ENCODE results near the gene CP. TPM values are rescaled to one million over a fixed set of nuclear protein-coding genes. Genes with fewer than 3 reads are reported as not detected.
A peak's percentile ranks its signal among the peaks of the same experiment; 100 is the strongest.

The CP gene
- total RNA-seq, 2 experiments from 2014 or later = not detected

DNA sequence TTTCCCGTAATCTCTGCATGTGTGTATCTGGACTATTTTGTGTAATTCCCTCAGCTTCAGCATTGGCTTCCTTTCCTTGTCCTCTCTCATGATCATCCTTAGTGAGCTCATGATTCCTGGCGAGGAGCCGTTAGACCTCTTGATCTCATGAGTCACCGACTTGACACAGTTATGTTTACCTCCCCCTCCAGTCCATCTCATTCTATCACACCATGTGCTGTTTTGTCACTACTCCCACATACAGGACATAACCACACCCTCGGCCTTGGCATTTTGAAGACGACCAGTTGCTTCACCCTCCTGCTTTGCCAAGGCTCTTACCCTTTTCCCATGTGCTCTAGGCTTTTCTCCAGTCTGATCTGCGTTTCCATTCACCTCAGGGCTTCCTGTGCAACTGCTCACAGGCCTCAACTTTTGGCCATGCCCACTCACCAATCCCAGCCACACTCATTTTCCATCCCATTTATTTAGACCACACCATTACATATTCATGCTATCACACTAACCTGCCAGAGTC is 41.5 kb downstream of the CP start:
- ChIA-PET POLR2A (interaction anchor here (0.9 kb wide), 1 partner anchor 58 kb away, joined by 3 read pairs; no protein-coding TSS in a partner anchor), CTCF (no interaction called here)
- TF ChIP-seq CTCF (IDR thresholded peaks at IDR 0.05) = no peak
- DNase-seq = no peak
- Mint-ChIP-seq H3K36me3 (ENCODE audit: low read depth) (peaks cover 2% of the 10 kb centered on the region), H3K4me3 (no peak overlapping the region), H3K9me3 (no peaks in the 10 kb centered on the region), H3K27ac (no peak overlapping the region), H3K27me3 (no peaks in the 10 kb centered on the region), H3K4me1 (ENCODE audit: low read depth) (peaks cover 3% of the 10 kb centered on the region)
- intact Hi-C loops (cut with micrococcal nuclease) = loop anchor here (5.0 kb wide), 1 partner anchor 48 kb away; no protein-coding TSS in a partner anchor
- no peak for ATAC-seq

DNA sequence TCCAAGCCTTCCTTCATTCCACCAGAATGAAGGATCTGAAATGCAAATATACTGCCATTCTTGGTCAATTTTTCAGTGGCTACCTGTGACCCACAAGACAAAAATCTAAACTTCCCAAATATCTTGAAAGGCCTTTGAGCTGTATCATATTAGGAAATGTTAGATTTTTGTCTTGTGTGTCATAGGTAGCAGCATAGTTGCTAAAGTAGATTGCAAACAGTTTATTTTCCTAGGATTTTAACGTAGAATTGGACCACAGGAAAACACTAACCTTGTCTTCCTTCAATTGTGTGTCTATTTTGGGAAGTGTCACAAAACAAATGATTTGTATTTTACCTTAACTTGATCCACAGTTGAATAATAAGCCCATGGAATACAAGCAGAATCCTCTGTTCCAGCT is 42.4 kb downstream of the CP start:
- ATAC-seq = no peak
- no peak overlapping the region for H3K4me3 Mint-ChIP-seq
- ChIA-PET CTCF (no interaction called here), POLR2A (no interaction called here)
- H3K27me3 Mint-ChIP-seq = no peaks in the 10 kb centered on the region
- no peaks in the 10 kb centered on the region for H3K9me3 Mint-ChIP-seq
- H3K36me3 Mint-ChIP-seq (ENCODE audit: low read depth) = peaks cover 2% of the 10 kb centered on the region
- intact Hi-C loops (cut with micrococcal nuclease) = no loop called here
- no peak for TF ChIP-seq CTCF (IDR thresholded peaks at IDR 0.05)
- DNase-seq = no peak
- peaks cover 10% of the 10 kb centered on the region for H3K4me1 Mint-ChIP-seq (ENCODE audit: low read depth)
- H3K27ac Mint-ChIP-seq = no peak overlapping the region

- ChIA-PET POLR2A (no interaction called here), CTCF (no interaction called here)
- H3K4me1 Mint-ChIP-seq (ENCODE audit: low read depth) = peaks cover 14% of the 10 kb centered on the region
- no peaks in the 10 kb centered on the region for H3K27me3 Mint-ChIP-seq
- ATAC-seq (no peak), DNase-seq (no peak)
- H3K36me3 Mint-ChIP-seq (ENCODE audit: low read depth) = peaks cover 12% of the 10 kb centered on the region
- H3K4me3 Mint-ChIP-seq = no peak overlapping the region
- no peak overlapping the region for H3K27ac Mint-ChIP-seq
- TF ChIP-seq CTCF (IDR thresholded peaks at IDR 0.05) = no peak
- H3K9me3 Mint-ChIP-seq = no peaks in the 10 kb centered on the region
- intact Hi-C loops (cut with micrococcal nuclease) = no loop called here
Observed at GRCh38 chr3:149177122-149177521, 44.5 kb downstream of the CP start.

GRCh38 chr3:149174901-149175300 is 46.7 kb downstream of the CP start:
- no peak for TF ChIP-seq CTCF (IDR thresholded peaks at IDR 0.05)
- DNase-seq = peak; percentile 46
- H3K36me3 Mint-ChIP-seq (ENCODE audit: low read depth) = peaks cover 19% of the 10 kb centered on the region
- intact Hi-C loops (cut with micrococcal nuclease) = no loop called here
- POLR2A ChIA-PET = no interaction called here
- CTCF ChIA-PET = no interaction called here
- H3K9me3 Mint-ChIP-seq = no peaks in the 10 kb centered on the region
- peaks cover 14% of the 10 kb centered on the region for H3K4me1 Mint-ChIP-seq (ENCODE audit: low read depth)
- no peak overlapping the region for H3K4me3 Mint-ChIP-seq
- ATAC-seq = peak; percentile 92
- H3K27ac Mint-ChIP-seq = no peak overlapping the region
- H3K27me3 Mint-ChIP-seq = no peaks in the 10 kb centered on the region

DNA sequence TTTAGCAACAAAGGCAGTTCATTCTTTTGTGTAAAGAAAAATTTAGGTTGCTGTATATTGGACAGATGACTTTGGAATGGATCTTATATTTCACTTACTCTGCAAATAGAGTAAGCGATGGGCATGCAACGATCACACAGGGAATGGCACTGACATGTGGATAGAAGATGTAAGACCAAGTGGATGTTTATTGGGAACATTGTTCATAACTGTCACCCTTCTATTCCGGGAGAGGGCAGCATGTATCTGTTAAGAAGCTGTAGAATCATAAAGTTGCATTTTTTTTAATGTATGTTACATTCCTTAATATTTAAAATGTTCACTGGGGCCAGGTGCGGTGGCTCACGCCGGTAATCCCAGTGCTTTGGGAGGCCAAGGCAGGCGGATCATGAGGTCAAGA is 51.0 kb downstream of the CP start:
- Mint-ChIP-seq H3K9me3 (no peaks in the 10 kb centered on the region), H3K36me3 (ENCODE audit: low read depth) (peaks cover 41% of the 10 kb centered on the region), H3K4me1 (ENCODE audit: low read depth) (peaks cover 17% of the 10 kb centered on the region), H3K27ac (no peak overlapping the region), H3K4me3 (no peak overlapping the region), H3K27me3 (no peaks in the 10 kb centered on the region)
- no peak for TF ChIP-seq CTCF (IDR thresholded peaks at IDR 0.05)
- DNase-seq (no peak), ATAC-seq (no peak)
- ChIA-PET POLR2A (no interaction called here), CTCF (interaction anchor here (1.1 kb wide), 1 partner anchor 216 kb away, joined by 4 read pairs; no protein-coding TSS in a partner anchor)
- intact Hi-C loops (cut with micrococcal nuclease) = no loop called here
